Fibroblast of pulmonary artery (primary cell): ENCODE measurements around the gene ITGA3.

Experiments
- DNase-seq: peaks from one replicate; pipeline ENCODE4 v3.0.0-alpha.2; 2010; ENCODE audit warnings: low read depth
- H3K4me3 ChIP-seq: replicated peaks from 2 replicates; pipeline ENCODE4 v1.5.1; 2011; ENCODE audit warnings: low read depth, mild to moderate bottlenecking, control low read depth, low read length, moderate library complexity
- CTCF ChIP-seq: IDR thresholded peaks from 2 replicates; pipeline ENCODE4 v1.5.1; 2011; ENCODE audit warnings: mild to moderate bottlenecking, control low read depth, low read length, inconsistent platforms; ENCODE audit errors: missing control alignments

Gene ITGA3

DNA sequence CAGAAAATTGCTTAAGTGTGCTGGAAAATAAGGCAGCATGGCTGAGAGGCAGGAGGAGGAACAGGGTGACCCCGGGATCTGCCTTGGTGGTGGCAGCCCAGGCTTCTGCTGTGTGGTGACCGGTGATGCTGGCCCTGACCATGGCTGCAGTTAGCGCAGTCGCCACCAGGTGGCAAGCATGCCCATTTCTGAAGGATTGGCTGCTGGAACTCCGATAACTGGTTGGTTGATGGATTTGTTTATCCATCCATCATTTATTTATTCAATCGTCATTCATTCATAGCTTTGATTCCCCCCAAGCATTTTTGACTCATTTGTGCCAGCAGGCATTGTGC, 29.1 kb upstream of the ITGA3 start:
- peak; percentile 95 for TF ChIP-seq CTCF
- H3K4me3 ChIP-seq = peak overlapping the region; percentile 45
- peak; percentile 88 for DNase-seq

GRCh38 chr17:50027172-50027880, 28.6 kb upstream of the ITGA3 start:
- DNase-seq = peak; percentile 93
- TF ChIP-seq CTCF = no peak
- H3K4me3 ChIP-seq = peak overlapping the region; percentile 45

- no peak overlapping the region for H3K4me3 ChIP-seq
- no peak for TF ChIP-seq CTCF
- DNase-seq = peak; percentile 62
Observed at GRCh38 chr17:50027881-50028735, 27.8 kb upstream of the ITGA3 start.

GRCh38 chr17:50028736-50029120, 27.2 kb upstream of the ITGA3 start:
- DNase-seq = no peak
- H3K4me3 ChIP-seq = no peak overlapping the region
- no peak for TF ChIP-seq CTCF

- no peak for TF ChIP-seq CTCF
- H3K4me3 ChIP-seq = no peak overlapping the region
- DNase-seq = no peak
Observed at GRCh38 chr17:50029185-50029584, 26.7 kb upstream of the ITGA3 start.

GRCh38 chr17:50033316-50033715, 22.6 kb upstream of the ITGA3 start:
- DNase-seq = peak; percentile 88
- no peak for TF ChIP-seq CTCF
- no peak overlapping the region for H3K4me3 ChIP-seq
